Left ventricle myocardium inferior (tissue), 1 donor: ENCODE data around the gene OPHN1. TPM values are rescaled to one million over a fixed set of nuclear protein-coding genes. Genes with fewer than 3 reads are reported as not detected.

ENCODE experiments used
- DNase-seq: peaks from one replicate; pipeline ENCODE4 v3.0.0-alpha.2; 2020
- H3K27ac ChIP-seq: fragments of 200-600 bp; replicated peaks from 2 replicates; pipeline ENCODE4 v1.8.0; 2021
- H3K27me3 ChIP-seq: fragments of 200-600 bp; 2 replicates; pipeline ENCODE4 v1.8.0; 2021; ENCODE audit warnings: low read depth
- H3K36me3 ChIP-seq: fragments of 200-600 bp; 2 replicates; pipeline ENCODE4 v1.8.0; 2021
- H3K4me1 ChIP-seq: fragments of 200-600 bp; 2 replicates; pipeline ENCODE4 v1.8.0; 2021
- H3K4me3 ChIP-seq: fragments of 200-600 bp; 2 replicates; pipeline ENCODE4 v1.8.0; 2021; ENCODE audit warnings: mild to moderate bottlenecking, moderate library complexity
- H3K9me3 ChIP-seq: fragments of 200-600 bp; replicated peaks from 2 replicates; pipeline ENCODE4 v1.8.0; 2021
- CTCF ChIP-seq: fragments of 200-600 bp; IDR thresholded peaks from 2 replicates; pipeline ENCODE4 v1.8.0; 2021; ENCODE audit warnings: antibody characterized with exemption, mild to moderate bottlenecking, borderline replicate concordance
- intact Hi-C: fragments of 100-400 bp; cut with micrococcal nuclease; formaldehyde crosslinking; loops from one replicate; pipeline ENCODE4 v1.11.0; 2022
- total RNA-seq: library from RNA; stranded (reverse); fragmentation: NEBNext Ultra II Directional; extraction: Animal tissue kit (Norgen Biotek cat#: 25700); gene quantifications from one replicate; pipeline ENCODE4 v1.2.1, GENCODE V29; 2021
- donor health status: DM: no; HTN: yes; CAD: no; lungs with severe emphysema.

OPHN1 gene
- total RNA-seq, 1 donor from 2014 or later: 5.0 TPM

GRCh38 chrX:68415316-68415715, 18.0 kb downstream of the OPHN1 start:
- intact Hi-C loops: no loop called here
- peak; percentile 46 for DNase-seq
- peak overlapping the region; percentile 55 for H3K27ac ChIP-seq

GRCh38 chrX:68413254-68413653, 20.0 kb downstream of the OPHN1 start:
- no peak overlapping the region for H3K4me3 ChIP-seq
- DNase-seq: no peak
- H3K27ac ChIP-seq: peak overlapping the region; percentile 55
- intact Hi-C loops: no loop called here
- no peaks in the 10 kb centered on the region for H3K36me3 ChIP-seq
- H3K9me3 ChIP-seq: no peaks in the 10 kb centered on the region
- TF ChIP-seq CTCF: no peak
- H3K27me3 ChIP-seq: no peaks in the 10 kb centered on the region
- peaks cover 59% of the 10 kb centered on the region for H3K4me1 ChIP-seq

More at GRCh38 chrX:68415316-68415715, 18.0 kb downstream of the OPHN1 start:
- Histone ChIP-seq H3K4me1 (peaks cover 51% of the 10 kb centered on the region), H3K9me3 (no peaks in the 10 kb centered on the region), H3K4me3 (no peak overlapping the region), H3K27me3 (no peaks in the 10 kb centered on the region), H3K36me3 (no peaks in the 10 kb centered on the region)
- no peak for TF ChIP-seq CTCF

GRCh38 chrX:68411729-68412128, 21.6 kb downstream of the OPHN1 start:
- intact Hi-C loops: no loop called here

GRCh38 chrX:68409194-68409593, 24.1 kb downstream of the OPHN1 start:
- no peak for DNase-seq
- H3K27ac ChIP-seq: peak overlapping the region; percentile 72
- H3K4me1 ChIP-seq: peaks cover 23% of the 10 kb centered on the region
- TF ChIP-seq CTCF: no peak
- H3K36me3 ChIP-seq: no peaks in the 10 kb centered on the region
- no peaks in the 10 kb centered on the region for H3K9me3 ChIP-seq
- H3K27me3 ChIP-seq: no peaks in the 10 kb centered on the region
- intact Hi-C loops: no loop called here
- no peak overlapping the region for H3K4me3 ChIP-seq

More at GRCh38 chrX:68411729-68412128, 21.6 kb downstream of the OPHN1 start:
- Histone ChIP-seq H3K27ac (no peak overlapping the region), H3K9me3 (no peaks in the 10 kb centered on the region), H3K36me3 (no peaks in the 10 kb centered on the region), H3K4me3 (no peak overlapping the region), H3K4me1 (peaks cover 45% of the 10 kb centered on the region), H3K27me3 (no peaks in the 10 kb centered on the region)
- no peak for TF ChIP-seq CTCF
- no peak for DNase-seq

- intact Hi-C loops: no loop called here
- Histone ChIP-seq H3K9me3 (no peaks in the 10 kb centered on the region), H3K27me3 (no peaks in the 10 kb centered on the region), H3K27ac (no peak overlapping the region), H3K4me3 (no peak overlapping the region), H3K4me1 (peaks cover 15% of the 10 kb centered on the region), H3K36me3 (no peaks in the 10 kb centered on the region)
- no peak for TF ChIP-seq CTCF
- no peak for DNase-seq
Observed at GRCh38 chrX:68403522-68403921, 29.8 kb downstream of the OPHN1 start.
